GM21825 (cell line): ENCODE data around the gene HPS6.
A peak's percentile ranks its signal among the peaks of the same experiment; 100 is the strongest.

Experiments used
- ATAC-seq: cut with Tn5 transposase; IDR thresholded peaks from one replicate; pipeline ENCODE4 v1.9.1; 2021; ENCODE audit warnings: mild to moderate bottlenecking, moderate library complexity; ENCODE audit not compliant: unreplicated experiment

Gene HPS6

GRCh38 chr10:102068216-102068615, 3.1 kb downstream of the HPS6 start:
- no peak for ATAC-seq

DNA sequence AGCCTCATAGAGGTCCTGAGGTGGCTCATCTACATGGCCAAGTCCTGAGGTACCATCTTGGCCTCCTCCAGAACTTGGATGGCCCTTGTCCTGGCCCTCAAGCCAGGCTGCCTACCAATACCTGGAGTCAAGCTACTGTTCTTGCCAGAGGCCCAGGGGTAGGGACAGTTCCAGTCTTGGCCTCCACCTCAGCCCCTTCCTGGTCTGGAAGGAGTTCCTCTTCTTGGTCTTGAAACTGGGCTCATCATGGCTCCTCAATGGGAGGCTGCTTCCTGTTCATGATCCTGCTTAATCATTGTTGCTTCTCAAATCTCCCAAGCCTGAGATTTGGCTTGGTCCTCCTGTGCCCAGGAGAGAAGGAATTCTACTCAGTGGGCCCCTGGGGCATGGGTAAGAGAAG, 3.9 kb downstream of the HPS6 start:
- ATAC-seq: no peak

DNA sequence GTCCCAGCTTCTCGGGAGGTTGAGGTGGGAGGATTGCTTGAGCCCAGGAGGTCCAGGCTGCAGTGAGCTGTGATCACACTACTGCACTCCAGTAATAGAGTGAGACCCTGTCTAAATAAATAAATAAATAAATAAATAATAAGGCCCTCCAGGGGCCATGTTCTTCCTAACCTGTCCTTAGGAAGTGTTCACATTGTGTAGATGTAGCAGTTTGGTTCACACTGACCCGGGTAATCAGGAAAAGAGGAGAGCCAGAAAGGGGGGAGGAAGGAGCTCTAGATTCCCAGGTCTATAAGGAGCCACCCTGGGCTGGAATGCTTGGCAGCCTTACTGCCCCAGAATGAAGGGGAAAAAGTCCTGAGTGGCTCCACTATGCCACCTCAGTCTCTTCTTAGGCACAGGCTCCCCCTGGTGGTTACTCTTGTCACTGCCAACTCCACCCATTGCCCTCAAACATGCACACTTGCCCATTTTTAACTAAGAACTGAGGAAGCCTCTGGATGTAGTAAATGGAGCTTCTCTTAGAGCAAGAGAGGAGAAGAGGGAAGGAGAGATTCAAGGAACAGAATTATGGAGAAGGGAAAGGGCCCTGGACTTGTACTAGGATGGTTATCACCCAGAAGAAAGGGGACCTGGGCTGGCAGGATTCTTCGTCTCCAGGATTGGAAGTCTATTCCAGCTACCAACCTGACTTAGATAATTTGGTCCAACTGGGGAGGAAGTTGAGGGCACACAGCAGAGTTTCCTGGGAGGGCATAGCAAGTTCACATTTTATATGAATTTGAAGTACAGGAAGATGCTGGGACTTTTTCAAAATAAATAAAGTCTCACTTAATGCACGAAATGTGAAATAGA, 7.8 kb downstream of the HPS6 start:
- no peak for ATAC-seq

DNA sequence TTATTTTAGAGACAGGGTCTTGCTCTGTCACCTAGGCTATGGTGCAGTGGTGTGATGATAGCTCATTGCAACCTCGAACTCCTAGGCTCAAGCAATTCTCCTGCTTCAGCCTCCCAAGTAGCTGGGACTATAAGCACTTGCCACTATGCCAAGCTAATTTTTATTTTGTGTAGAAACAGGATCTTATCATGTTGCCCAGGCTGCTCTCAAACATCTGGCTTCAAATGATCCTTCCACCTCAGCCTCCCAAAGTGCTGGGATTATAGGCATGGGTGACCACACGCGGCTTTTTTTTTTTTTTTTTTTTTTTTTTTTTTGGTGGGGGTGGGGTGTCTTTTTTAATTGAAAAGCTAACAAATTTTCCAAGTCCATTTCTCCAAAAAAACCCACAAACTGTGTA, 18.4 kb downstream of the HPS6 start:
- no peak for ATAC-seq

GRCh38 chr10:102085336-102085735, 20.2 kb downstream of the HPS6 start:
- no peak for ATAC-seq

GRCh38 chr10:102086196-102086595, 21.0 kb downstream of the HPS6 start:
- no peak for ATAC-seq

DNA sequence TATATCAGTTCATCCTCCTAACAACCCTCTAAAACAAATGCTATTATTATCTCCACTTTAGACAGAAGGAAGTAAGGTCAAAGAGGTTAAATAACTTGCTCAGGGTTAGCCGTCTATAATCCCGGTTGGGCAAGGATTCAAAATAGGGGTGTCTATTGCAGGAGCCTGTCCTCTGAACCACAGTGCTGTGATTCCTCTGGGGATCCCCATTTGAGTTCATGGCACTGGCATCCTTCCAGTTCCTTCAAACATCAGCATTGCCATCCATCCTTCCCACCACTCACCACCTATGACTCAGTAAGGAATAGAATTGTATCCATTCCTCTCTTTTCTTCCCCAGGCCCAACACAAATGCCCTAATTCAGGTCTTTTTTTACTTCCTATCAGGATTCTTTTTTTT, 25.6 kb downstream of the HPS6 start:
- no peak for ATAC-seq

DNA sequence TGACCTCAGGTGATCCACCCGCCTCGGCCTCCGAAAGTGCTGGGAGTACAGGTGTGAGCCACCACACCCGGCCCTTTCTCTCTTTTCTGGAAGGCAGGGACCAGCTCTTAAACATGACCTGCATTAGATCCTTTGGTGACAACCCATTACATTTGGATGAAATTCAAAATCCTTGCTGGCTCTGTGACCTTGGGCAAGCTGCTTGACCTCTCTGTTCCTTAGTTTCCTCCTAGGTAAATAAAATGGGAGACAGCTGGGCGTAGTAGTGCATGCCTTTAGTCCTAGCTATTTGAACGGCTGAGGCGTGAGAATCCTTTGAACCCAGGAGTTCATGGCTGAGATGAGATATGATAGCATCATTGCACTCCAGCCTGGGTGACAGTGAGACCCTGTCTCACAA, 31.3 kb downstream of the HPS6 start:
- no peak for ATAC-seq

DNA sequence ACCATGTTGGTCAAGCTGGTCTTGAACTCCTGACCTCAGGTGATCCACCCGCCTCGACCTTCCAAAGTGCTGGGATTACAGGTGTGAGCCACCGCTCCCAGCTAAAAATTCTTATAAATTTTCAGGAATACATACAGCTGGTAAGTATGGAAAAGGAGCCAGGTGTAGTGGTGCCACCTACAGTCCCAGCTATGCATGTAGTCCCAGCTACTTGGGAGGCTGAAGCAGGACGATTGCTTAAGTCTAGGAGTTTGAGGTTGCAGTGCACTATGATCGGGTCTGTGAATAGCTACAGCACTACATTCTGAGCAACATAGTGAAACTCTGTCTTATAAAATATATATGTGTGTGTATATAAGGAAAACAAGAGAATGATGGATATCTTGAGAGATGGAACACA, 36.0 kb downstream of the HPS6 start:
- no peak for ATAC-seq

DNA sequence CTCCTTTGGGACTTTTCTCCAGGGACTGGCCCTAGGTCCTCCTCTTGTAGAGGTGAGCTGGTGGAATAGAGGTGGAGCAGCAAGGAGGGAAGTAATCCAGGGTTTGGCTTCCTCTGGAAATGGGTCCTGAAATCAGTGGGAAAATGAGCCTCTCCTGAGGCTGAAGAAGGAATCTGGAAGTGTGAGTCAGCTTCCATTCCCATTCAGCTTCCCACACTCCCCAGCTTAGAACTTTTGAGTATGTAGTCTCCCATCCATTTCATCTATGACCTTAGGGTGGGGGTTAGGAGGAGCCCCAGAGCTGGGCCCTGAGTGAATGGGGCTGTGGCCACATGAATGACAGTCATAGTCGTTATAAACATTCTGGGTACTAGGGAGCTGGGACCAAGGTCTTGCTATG, 37.3 kb downstream of the HPS6 start:
- no peak for ATAC-seq

DNA sequence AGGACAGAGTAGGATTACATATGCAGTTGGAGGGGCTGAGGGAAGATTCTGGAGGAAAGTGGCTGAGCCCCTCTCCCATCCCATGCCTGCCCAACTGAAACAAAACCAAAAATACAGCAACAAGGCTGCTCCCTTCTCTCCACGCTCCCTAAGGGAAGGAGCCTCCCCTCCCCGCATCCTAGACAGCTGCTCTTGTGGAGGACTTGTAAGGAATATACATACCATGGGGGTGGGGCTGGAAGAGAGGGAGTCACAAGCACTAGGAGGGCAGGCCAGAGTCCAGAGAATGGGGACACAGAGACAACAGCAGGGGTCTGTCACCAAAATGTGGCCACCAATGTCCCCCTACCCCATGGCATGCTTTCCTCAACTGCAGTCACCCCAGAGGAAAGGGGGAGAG, 41.8 kb downstream of the HPS6 start:
- no peak for ATAC-seq

DNA sequence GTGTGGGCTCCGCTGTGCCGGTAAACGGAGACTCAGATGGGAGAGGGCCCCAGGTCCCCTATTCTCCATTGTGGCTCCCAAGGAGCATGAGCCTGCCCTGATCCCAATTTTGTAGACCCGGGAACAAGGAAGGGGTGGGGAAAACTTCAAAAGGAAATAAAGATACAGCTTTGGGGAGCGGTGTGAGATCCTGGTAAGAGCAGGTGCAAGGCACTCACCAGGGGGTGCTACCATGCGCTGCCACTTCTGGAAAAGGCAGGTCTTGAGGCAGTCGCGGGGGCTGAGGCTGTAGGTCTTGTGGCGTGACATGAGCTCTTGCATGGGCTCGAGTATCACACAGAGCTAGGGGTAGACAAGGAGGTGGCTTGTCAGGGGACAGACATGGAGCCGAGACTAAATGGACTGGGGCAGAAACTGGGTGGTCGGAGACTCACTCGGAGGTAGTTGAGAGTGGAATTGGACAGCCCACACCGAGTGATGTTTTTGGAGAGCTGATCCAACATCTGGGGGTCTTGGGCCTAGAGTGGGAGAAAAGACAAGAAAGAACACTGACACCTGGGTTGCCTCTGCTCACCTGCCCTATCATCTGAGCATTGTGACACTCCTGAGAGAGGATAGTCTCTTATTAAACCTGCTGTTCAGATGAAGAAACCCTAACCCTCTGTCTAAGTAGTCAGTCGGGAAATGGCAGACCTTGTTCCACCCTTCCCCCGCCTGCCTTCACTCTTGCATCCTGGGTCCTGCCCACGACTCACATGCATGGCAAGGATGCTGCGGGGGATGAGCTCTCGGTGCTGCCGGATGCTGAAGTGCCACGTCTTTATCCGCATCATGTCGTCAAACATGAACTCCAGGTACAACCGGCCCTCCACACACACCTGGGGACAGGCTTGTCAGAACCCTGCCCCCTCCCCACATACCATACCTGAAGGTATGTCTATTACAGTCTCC, 44.3 kb downstream of the HPS6 start:
- no peak for ATAC-seq

DNA sequence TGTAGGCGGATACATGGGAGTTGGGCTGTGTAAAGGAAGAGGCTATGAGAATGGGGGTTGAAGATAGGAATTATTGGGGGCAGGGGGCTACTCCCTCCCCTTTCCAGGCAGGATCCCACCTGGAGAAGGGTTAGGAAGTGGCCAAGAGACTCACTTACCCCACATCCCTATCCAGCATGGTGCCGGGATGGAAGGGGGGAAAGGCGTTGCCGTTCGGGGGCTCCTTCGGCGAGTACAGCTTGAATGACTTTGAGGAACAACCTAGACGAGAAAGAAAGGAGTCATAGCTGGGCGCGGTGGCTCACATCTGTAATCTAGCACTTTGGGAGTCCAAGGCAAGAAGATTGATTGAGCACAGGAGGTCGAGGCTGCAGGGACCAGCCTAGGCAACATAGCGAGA, 46.1 kb downstream of the HPS6 start:
- ATAC-seq: no peak

DNA sequence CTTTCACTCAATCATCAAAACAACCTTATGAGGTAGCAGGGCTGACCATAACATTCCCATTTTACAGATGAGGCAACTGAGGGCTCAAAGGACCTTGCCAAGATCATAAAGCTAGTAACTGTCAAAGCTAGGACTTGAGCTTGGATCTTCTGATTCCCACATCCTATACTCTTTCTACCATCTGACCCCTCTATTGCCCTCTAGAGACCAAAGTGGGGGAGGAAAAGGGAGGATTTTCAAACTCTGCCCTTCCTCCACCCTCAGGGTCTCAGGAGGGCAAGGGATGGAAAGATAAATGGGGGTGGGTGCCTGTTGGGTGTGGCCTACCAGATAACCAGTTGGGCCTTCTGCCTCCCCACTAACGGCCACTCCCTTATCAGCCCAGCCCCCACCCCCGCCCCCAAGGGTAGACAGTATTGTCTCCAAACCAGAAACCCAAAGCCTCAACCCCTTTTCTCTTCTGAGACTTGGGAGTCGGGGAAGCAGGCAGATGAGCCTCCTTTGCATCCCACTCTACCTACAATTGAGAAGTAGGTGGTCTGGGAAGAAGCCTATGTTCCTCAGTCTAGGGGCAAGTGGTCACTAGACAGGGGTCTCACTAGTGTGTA, 47.2 kb downstream of the HPS6 start:
- no peak for ATAC-seq

DNA sequence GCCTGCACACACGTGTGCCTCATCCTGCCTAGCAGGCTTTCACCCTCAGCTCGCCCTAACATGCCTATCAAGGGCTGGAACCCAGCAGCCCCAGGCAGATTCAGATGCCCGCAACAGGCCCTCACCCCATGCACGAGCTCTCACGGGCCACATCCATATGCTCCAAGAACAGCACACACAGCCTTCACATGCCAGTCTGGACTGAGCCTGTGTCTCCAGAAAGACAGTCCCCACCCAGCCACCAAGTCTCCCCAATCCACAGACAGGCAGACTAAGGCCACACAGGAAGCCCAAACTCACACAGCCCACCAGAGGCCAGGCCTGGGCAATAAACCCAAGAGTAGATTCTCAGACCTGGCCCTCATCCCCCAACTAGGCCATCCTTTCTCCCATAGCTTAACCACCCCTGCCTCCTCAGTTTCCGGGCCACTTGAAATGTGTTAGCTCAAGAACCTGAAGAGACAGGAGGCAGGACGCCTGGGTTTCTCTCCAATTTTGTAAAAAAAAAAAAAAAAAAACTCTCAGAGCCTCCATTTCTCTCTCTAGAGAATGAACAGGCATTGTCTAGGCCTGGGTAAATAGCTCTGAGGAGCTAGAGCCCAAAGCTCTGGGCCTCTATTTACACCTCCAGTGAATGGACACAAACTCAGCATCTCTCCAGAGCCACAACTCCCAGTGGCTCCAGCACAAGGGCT, 48.3 kb downstream of the HPS6 start:
- no peak for ATAC-seq

- no peak for ATAC-seq
Measured at GRCh38 chr10:102113956-102114857, 49.1 kb downstream of the HPS6 start.

DNA sequence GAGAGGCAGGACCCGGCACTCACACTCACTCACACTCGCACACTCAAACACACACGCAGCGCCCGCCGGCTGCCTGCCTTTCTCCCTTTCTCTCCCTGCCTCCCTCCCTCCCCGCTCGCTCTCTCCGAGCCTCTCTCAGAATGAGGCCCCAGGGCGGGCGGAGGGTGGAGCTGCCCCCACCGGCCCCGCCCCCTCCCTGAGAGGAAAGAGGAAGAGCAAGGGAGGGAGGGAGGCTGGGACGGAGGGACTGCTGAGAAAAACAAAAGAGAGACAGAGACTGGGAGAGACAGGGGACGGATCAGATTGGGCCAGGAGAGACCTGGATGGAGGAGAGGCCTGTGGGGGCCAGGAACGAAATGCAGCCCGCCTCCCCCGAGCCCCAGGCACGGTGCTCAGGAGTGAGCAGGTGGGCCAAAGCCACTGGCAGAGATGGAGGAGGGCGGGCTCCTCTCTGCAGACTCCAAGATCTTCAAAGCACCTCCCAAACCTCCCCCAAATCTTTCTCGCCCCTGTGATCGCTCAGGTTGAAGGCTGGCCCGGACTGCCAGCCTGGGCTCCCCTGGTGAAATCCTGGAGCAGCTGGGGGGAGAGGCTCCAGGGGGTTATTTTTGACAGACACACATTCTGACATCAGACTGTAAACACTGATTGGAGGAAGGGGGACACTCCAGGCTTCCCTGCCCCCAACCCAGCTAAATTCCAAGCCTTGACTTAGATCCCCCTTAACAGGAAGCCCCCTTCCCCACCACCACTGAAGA, 49.9 kb downstream of the HPS6 start:
- peak; percentile 44 for ATAC-seq

- no peak for ATAC-seq
Measured at GRCh38 chr10:102115775-102116174, 50.6 kb downstream of the HPS6 start.

GRCh38 chr10:102116656-102117055, 51.5 kb downstream of the HPS6 start:
- no peak for ATAC-seq
